NCI-H748 treated with DMSO at 0.1 percent for 48 hours (cell line): ENCODE data around the gene TPO.

Experiments used
- DNase-seq: peaks from one replicate; lab custom pipeline; 2025; lab: John Stamatoyannopoulos, UW

TPO gene

GRCh38 chr2:1527153-1527992 lies 114.1 kb downstream of the TPO start:
- DNase-seq: no peak

- DNase-seq: no peak
Measured at GRCh38 chr2:1528273-1529064, 115.2 kb downstream of the TPO start.

- no peak for DNase-seq
Measured at GRCh38 chr2:1538663-1539062, 125.4 kb downstream of the TPO start.

GRCh38 chr2:1539441-1539840 lies 126.2 kb downstream of the TPO start:
- DNase-seq: no peak

GRCh38 chr2:1539973-1540372 lies 126.7 kb downstream of the TPO start:
- DNase-seq: no peak

- DNase-seq: no peak
Measured at GRCh38 chr2:1540481-1540880, 127.2 kb downstream of the TPO start.

GRCh38 chr2:1541040-1541439 lies 127.8 kb downstream of the TPO start:
- no peak for DNase-seq

- no peak for DNase-seq
Measured at GRCh38 chr2:1541819-1542475, 128.7 kb downstream of the TPO start.

GRCh38 chr2:1542971-1543370 lies 129.7 kb downstream of the TPO start:
- no peak for DNase-seq

- DNase-seq: no peak
Measured at GRCh38 chr2:1543776-1544477, 130.7 kb downstream of the TPO start.

- DNase-seq: no peak
Measured at GRCh38 chr2:1544478-1545069, 131.3 kb downstream of the TPO start.

GRCh38 chr2:1546023-1546591 lies 132.8 kb downstream of the TPO start:
- DNase-seq: peak; percentile 42

- DNase-seq: no peak
Measured at GRCh38 chr2:1546901-1547300, 133.6 kb downstream of the TPO start.

GRCh38 chr2:1548910-1549673 lies 135.8 kb downstream of the TPO start:
- DNase-seq: no peak

- no peak for DNase-seq
Measured at GRCh38 chr2:1550076-1550475, 136.8 kb downstream of the TPO start.

- peak; percentile 3 for DNase-seq
Measured at GRCh38 chr2:1550658-1551316, 137.5 kb downstream of the TPO start.

- DNase-seq: no peak
Measured at GRCh38 chr2:1551905-1552304, 138.6 kb downstream of the TPO start.

- DNase-seq: no peak
Measured at GRCh38 chr2:1552611-1553010, 139.3 kb downstream of the TPO start.

- DNase-seq: no peak
Measured at GRCh38 chr2:1553671-1554295, 140.5 kb downstream of the TPO start.

- DNase-seq: no peak
Measured at GRCh38 chr2:1556286-1556685, 143.0 kb downstream of the TPO start.
